Activated CD4-positive, alpha-beta T cell treated with anti-CD3 and anti-CD28 coated beads for 24 hours (primary cell): ENCODE data around the gene FUT3.
"Not testable (repeated sequence)": the region's sequence is repeated elsewhere in the genome, so short reads cannot be mapped to it uniquely, and the experiment has no call there.

Source experiments
- DNase-seq, 2 donors: peaks; one replicate each; pipeline ENCODE4 v3.0.0-alpha.2; 2020; ENCODE audit warnings: low read depth in 2 of 2

FUT3 gene

GRCh38 chr19:5848621-5849020, 2.6 kb downstream of the FUT3 start:
- DNase-seq: not testable (repeated sequence)

GRCh38 chr19:5847846-5848245, 3.4 kb downstream of the FUT3 start:
- DNase-seq: not testable (repeated sequence)

GRCh38 chr19:5844456-5845433, 6.5 kb downstream of the FUT3 start:
- DNase-seq: no peak

GRCh38 chr19:5843295-5843927, 7.8 kb downstream of the FUT3 start:
- no peak for DNase-seq

- DNase-seq: not testable (repeated sequence)
These were observed 9.5 kb downstream of the FUT3 start for GRCh38 chr19:5841735-5842111.

GRCh38 chr19:5839065-5840017, 11.9 kb downstream of the FUT3 start, which contains the start of gene FUT6:
FUT6 (minus strand) TSS chr19:5839702; CDS start chr19:5832567, 7,135 bp downstream.
- no peak for DNase-seq

- DNase-seq: no peak
These were observed 12.7 kb downstream of the FUT3 start for GRCh38 chr19:5838353-5839064.

GRCh38 chr19:5837761-5838352, 13.4 kb downstream of the FUT3 start:
- no peak for DNase-seq

GRCh38 chr19:5832527-5833216, 18.6 kb downstream of the FUT3 start:
- DNase-seq: no peak

- no peak for DNase-seq
These were observed 19.2 kb downstream of the FUT3 start for GRCh38 chr19:5832061-5832460.

- no peak for DNase-seq
These were observed 20.1 kb downstream of the FUT3 start for GRCh38 chr19:5831159-5831558.

GRCh38 chr19:5829567-5830310, 21.5 kb downstream of the FUT3 start:
- DNase-seq: no peak

GRCh38 chr19:5828661-5829566, 22.3 kb downstream of the FUT3 start:
- DNase-seq: peak in 1 of 2 donors; percentile 22

GRCh38 chr19:5827891-5828660, 23.2 kb downstream of the FUT3 start:
- DNase-seq: peak; percentile 95 to 98

GRCh38 chr19:5827342-5827890, 23.8 kb downstream of the FUT3 start:
- DNase-seq: no peak

- DNase-seq: no peak
These were observed 24.5 kb downstream of the FUT3 start for GRCh38 chr19:5826531-5827341.
